Neural cell (in vitro differentiated cells): Measurements from ENCODE around the gene COL18A1. TPM values are rescaled to one million over a fixed set of nuclear protein-coding genes. Genes with fewer than 3 reads are reported as not detected.

Source experiments
- H2AFZ ChIP-seq: fragments of 200-600, 300-800 bp; sonication (generic), shearing (Covaris generic); 2 replicates; pipeline ENCODE4 v1.6.0; 2014; ENCODE audit warnings: low read depth, mild to moderate bottlenecking, antibody characterized with exemption, low read length, moderate library complexity
- H3F3A ChIP-seq: fragments of 200-600 bp; shearing (Covaris generic); 2 replicates; pipeline ENCODE4 v1.6.1; 2016; ENCODE audit warnings: mild to moderate bottlenecking, moderate library complexity, mixed read lengths, antibody characterized with exemption, low read length; ENCODE audit not compliant: insufficient read depth, poor library complexity, severe bottlenecking
- H3K27ac ChIP-seq: fragments of 200-600, 300-800 bp; sonication (generic), shearing (Covaris generic); 2 replicates; pipeline ENCODE4 v1.5.1; 2014; ENCODE audit warnings: mild to moderate bottlenecking, low read length, moderate library complexity
- H3K27me3 ChIP-seq: fragments of 300-800, 200-600 bp; sonication (generic), shearing (Covaris generic); 2 replicates; pipeline ENCODE4 v1.6.0; 2014; ENCODE audit warnings: mild to moderate bottlenecking, low read depth, low read length, moderate library complexity; ENCODE audit not compliant: insufficient read depth
- H3K36me3 ChIP-seq: fragments of 300-800, 200-600 bp; sonication (generic), shearing (Covaris generic); 2 replicates; pipeline ENCODE4 v1.5.1; 2014; ENCODE audit warnings: mild to moderate bottlenecking, antibody characterized with exemption, low read length, moderate library complexity; ENCODE audit not compliant: insufficient read depth
- H3K4me2 ChIP-seq: fragments of 300-800, 200-600 bp; sonication (generic), shearing (Covaris generic); 2 replicates; pipeline ENCODE4 v1.6.0; 2014; ENCODE audit warnings: mild to moderate bottlenecking, low read length
- H3K4me3 ChIP-seq: fragments of 300-800, 200-600 bp; sonication (generic), shearing (Covaris generic); 2 replicates; pipeline ENCODE4 v1.5.1; 2014; ENCODE audit warnings: mild to moderate bottlenecking, low read length, moderate library complexity
- H3K79me2 ChIP-seq: fragments of 200-600 bp; shearing (Covaris generic); replicated peaks from 2 replicates; pipeline ENCODE4 v1.6.0; 2014; ENCODE audit warnings: mild to moderate bottlenecking, low read length, moderate library complexity; ENCODE audit not compliant: insufficient read depth
- H3K9ac ChIP-seq: fragments of 300-800, 200-600 bp; sonication (generic), shearing (Covaris generic); 2 replicates; pipeline ENCODE4 v1.6.1; 2016; ENCODE audit warnings: mild to moderate bottlenecking, low read length, mixed read lengths
- H3K9me2 ChIP-seq: fragments of 200-600 bp; shearing (Covaris generic); 2 replicates; pipeline ENCODE4 v1.6.1; 2016; ENCODE audit warnings: mild to moderate bottlenecking, low read length, mixed read lengths; ENCODE audit not compliant: insufficient read depth
- H3K9me3 ChIP-seq: fragments of 200-600, 300-800 bp; sonication (generic), shearing (Covaris generic); 2 replicates; pipeline ENCODE4 v1.6.1; 2016; ENCODE audit warnings: mild to moderate bottlenecking, mixed run types, low read length, moderate library complexity, mixed read lengths
- H4K20me1 ChIP-seq: fragments of 200-600 bp; shearing (Covaris generic); 2 replicates; pipeline ENCODE4 v1.6.1; 2016; ENCODE audit warnings: mild to moderate bottlenecking, mixed run types; ENCODE audit not compliant: insufficient read depth
- EP300 ChIP-seq: fragments of 450-650 bp; conservative IDR thresholded peaks from 2 replicates; pipeline ENCODE4 v1.6.1; 2014; ENCODE audit warnings: antibody characterized with exemption, mild to moderate bottlenecking, moderate library complexity; ENCODE audit not compliant: poor library complexity, severe bottlenecking
- EZH2 ChIP-seq: fragments of 200-600, 300-800 bp; shearing (Covaris generic), sonication (generic); IDR thresholded peaks from 2 replicates; pipeline ENCODE4 v1.6.1; 2014; ENCODE audit warnings: antibody characterized with exemption, low read length, borderline replicate concordance, mild to moderate bottlenecking; ENCODE audit not compliant: insufficient read depth, poor library complexity, severe bottlenecking
- MXI1 ChIP-seq: fragments of 450-650 bp; conservative IDR thresholded peaks from 2 replicates; pipeline ENCODE4 v1.6.1; 2014; ENCODE audit warnings: antibody characterized with exemption, mild to moderate bottlenecking; ENCODE audit not compliant: poor library complexity, severe bottlenecking
- POLR2AphosphoS5 ChIP-seq: IDR thresholded peaks from 2 replicates; pipeline ENCODE4 v1.6.1; 2012
- RAD21 ChIP-seq: fragments of 450-650 bp; conservative IDR thresholded peaks from 2 replicates; pipeline ENCODE4 v1.6.1; 2014; ENCODE audit warnings: antibody characterized with exemption, mild to moderate bottlenecking, moderate library complexity
- SMC3 ChIP-seq: fragments of 450-650 bp; conservative IDR thresholded peaks from 2 replicates; pipeline ENCODE4 v1.6.1; 2014; ENCODE audit warnings: antibody characterized with exemption, mild to moderate bottlenecking, moderate library complexity; ENCODE audit not compliant: poor library complexity
- TAF1 ChIP-seq: IDR thresholded peaks from 2 replicates; pipeline ENCODE4 v1.6.1; 2012; ENCODE audit warnings: low read depth
- polyA plus RNA-seq: library from polyadenylated mRNA; depleted of rRNA; stranded (reverse); fragments of >200 nt; gene quantifications from 2 replicates; pipeline ENCODE4 v1.2.3, GENCODE V29; 2014
- TF ChIP-seq, protein P1 (sequence below): fragments of 450-650 bp; IDR thresholded peaks from 2 replicates; pipeline ENCODE4 v1.5.1; 2014; ENCODE audit warnings: antibody characterized with exemption, mild to moderate bottlenecking, moderate library complexity; ENCODE audit not compliant: poor library complexity, severe bottlenecking
- TF ChIP-seq, protein P2 (sequence below): IDR thresholded peaks from 2 replicates; pipeline ENCODE4 v1.6.1; 2012; ENCODE audit warnings: borderline replicate concordance

Gene COL18A1
- polyA plus RNA-seq, 1 donor from 2014 or later = 2.5 TPM

DNA sequence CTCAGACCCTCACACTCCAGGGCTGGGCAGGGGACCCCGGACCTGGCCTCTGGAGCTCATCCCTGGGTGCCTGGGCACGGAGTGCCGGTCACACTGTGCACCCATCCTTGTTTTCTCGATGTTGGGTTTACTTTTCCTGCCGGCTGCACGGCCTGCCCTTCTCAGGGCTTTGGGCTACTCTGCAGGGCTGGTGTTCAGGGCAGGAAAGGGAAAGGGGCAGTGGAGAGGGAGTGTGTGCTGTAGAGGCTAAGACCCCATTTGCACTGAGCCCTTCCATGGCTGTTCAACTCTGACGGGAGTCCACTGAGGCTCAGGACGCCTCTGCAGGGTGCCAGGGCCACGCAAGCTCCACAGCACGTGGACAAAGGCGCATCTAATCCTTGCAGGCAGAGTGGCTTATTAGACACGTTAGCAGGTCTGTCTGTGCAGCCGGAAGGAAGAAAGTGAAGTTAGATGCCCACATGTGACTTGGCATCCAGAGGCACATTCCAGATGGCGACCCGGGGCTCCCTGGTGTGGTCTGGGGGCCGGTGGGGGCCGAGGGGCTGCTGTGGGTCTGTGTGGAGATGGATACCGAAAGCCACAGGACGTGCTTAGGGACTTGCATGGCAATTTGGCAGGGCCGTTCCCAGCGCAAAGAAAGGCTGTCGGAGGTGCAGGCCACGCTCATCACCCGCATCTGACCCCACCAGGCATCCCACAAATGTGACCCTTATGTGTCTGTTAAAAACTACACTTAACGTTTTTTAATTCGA is 33.6 kb downstream of the COL18A1 start:
- H4K20me1 ChIP-seq = no peaks in the 10 kb centered on the region
- no peaks in the 10 kb centered on the region for H3K79me2 ChIP-seq
- H3K27me3 ChIP-seq = no peaks in the 10 kb centered on the region
- H3K9me3 ChIP-seq = no peaks in the 10 kb centered on the region
- no peaks in the 10 kb centered on the region for H3K36me3 ChIP-seq
- H3K27ac ChIP-seq = no peak overlapping the region
- H3K9me2 ChIP-seq = no peaks in the 10 kb centered on the region
- TF ChIP-seq TAF1 (no peak), EP300 (no peak), SMC3 (no peak), MXI1 (no peak), EZH2 (no peak)
- TF ChIP-seq, protein P1, sequence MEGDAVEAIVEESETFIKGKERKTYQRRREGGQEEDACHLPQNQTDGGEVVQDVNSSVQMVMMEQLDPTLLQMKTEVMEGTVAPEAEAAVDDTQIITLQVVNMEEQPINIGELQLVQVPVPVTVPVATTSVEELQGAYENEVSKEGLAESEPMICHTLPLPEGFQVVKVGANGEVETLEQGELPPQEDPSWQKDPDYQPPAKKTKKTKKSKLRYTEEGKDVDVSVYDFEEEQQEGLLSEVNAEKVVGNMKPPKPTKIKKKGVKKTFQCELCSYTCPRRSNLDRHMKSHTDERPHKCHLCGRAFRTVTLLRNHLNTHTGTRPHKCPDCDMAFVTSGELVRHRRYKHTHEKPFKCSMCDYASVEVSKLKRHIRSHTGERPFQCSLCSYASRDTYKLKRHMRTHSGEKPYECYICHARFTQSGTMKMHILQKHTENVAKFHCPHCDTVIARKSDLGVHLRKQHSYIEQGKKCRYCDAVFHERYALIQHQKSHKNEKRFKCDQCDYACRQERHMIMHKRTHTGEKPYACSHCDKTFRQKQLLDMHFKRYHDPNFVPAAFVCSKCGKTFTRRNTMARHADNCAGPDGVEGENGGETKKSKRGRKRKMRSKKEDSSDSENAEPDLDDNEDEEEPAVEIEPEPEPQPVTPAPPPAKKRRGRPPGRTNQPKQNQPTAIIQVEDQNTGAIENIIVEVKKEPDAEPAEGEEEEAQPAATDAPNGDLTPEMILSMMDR = no peak
- TF ChIP-seq, protein P2, sequence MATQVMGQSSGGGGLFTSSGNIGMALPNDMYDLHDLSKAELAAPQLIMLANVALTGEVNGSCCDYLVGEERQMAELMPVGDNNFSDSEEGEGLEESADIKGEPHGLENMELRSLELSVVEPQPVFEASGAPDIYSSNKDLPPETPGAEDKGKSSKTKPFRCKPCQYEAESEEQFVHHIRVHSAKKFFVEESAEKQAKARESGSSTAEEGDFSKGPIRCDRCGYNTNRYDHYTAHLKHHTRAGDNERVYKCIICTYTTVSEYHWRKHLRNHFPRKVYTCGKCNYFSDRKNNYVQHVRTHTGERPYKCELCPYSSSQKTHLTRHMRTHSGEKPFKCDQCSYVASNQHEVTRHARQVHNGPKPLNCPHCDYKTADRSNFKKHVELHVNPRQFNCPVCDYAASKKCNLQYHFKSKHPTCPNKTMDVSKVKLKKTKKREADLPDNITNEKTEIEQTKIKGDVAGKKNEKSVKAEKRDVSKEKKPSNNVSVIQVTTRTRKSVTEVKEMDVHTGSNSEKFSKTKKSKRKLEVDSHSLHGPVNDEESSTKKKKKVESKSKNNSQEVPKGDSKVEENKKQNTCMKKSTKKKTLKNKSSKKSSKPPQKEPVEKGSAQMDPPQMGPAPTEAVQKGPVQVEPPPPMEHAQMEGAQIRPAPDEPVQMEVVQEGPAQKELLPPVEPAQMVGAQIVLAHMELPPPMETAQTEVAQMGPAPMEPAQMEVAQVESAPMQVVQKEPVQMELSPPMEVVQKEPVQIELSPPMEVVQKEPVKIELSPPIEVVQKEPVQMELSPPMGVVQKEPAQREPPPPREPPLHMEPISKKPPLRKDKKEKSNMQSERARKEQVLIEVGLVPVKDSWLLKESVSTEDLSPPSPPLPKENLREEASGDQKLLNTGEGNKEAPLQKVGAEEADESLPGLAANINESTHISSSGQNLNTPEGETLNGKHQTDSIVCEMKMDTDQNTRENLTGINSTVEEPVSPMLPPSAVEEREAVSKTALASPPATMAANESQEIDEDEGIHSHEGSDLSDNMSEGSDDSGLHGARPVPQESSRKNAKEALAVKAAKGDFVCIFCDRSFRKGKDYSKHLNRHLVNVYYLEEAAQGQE = no peak
- no peaks in the 10 kb centered on the region for H3F3A ChIP-seq
- no peak overlapping the region for H2AFZ ChIP-seq
- no peak overlapping the region for H3K4me3 ChIP-seq
- no peak overlapping the region for H3K4me2 ChIP-seq
- no peak overlapping the region for H3K9ac ChIP-seq

DNA sequence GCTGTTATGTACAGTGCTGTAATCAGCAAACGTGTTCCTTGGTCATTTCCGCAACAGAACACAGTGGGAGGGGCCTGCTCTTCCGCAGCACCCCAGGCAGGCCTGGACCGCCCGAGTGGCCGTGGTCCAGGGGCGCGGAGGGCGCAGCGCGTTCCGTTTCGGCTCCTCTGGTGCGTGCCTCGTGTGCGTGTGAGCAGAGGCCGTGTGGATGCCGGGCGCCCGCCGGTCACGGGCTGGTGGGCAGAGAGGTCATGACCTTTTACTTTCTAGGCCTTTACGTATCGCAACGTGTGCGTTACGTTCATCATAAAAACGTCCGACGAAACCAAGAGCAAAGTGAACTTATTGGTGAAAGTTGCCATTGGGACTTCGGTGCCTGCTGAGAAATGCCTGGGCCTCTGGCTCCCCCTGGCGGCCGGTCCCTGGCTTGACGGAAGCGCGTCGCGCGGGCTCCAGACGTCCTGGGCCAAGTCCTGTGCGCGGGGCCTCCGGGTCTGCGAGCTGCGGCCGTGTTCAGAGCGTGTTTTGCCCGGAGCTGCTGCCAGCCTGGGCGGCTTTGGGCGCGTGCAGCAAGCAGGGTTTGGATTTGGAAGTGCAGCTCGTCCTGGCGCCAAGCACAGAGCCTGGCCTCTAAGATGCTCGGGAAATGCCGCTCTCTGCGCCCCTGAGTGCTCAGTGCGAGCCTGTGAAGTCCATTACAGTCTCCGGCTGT is 34.4 kb downstream of the COL18A1 start:
- H3K27ac ChIP-seq = no peak overlapping the region
- no peaks in the 10 kb centered on the region for H3K9me2 ChIP-seq
- H2AFZ ChIP-seq = no peak overlapping the region
- no peaks in the 10 kb centered on the region for H3F3A ChIP-seq
- no peaks in the 10 kb centered on the region for H3K79me2 ChIP-seq
- H3K27me3 ChIP-seq = no peaks in the 10 kb centered on the region
- H3K36me3 ChIP-seq = no peaks in the 10 kb centered on the region
- H3K9ac ChIP-seq = no peak overlapping the region
- H3K9me3 ChIP-seq = no peaks in the 10 kb centered on the region
- no peak for TF ChIP-seq EP300
- no peak for TF ChIP-seq MXI1
- TF ChIP-seq RAD21 = peak; percentile 97
- TF ChIP-seq, protein P1 = peak; percentile 95
- TF ChIP-seq SMC3 = peak; percentile 99
- TF ChIP-seq TAF1 = no peak
- TF ChIP-seq, protein P2 = no peak
- no peak for TF ChIP-seq EZH2
- no peak for TF ChIP-seq POLR2AphosphoS5
- H4K20me1 ChIP-seq = no peaks in the 10 kb centered on the region
- no peak overlapping the region for H3K4me3 ChIP-seq
- no peak overlapping the region for H3K4me2 ChIP-seq
